C4-2B (cell line): ENCODE results near the gene SEMA5A.

Experiments used
- ZFX ChIP-seq: fragments of 450-650 bp; IDR thresholded peaks from 2 replicates; pipeline ENCODE4 v1.6.1; 2017
- TF ChIP-seq, protein P1 (sequence below): fragments of 450-650 bp; conservative IDR thresholded peaks from 2 replicates; pipeline ENCODE4 v1.5.1; 2017; ENCODE audit warnings: mild to moderate bottlenecking

DNA sequence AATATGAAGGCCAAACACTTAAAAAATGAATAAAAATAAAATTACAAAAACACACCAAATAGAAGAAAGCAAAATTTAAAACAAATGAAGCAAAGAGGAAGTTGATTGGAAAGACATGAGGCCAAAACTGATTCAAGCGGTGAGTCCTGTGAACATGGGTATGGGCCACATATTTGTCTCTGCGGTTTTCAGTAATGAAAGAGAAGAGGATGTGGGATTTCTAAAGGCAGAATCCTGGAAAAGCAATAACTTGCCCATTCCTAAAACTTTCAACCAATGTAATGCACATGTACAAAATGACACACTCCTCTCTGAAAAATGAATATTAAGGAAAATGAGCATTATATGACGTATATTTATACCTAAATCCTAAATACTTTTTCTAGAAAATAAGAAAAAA is 263.7 kb downstream of the SEMA5A start:
- TF ChIP-seq, protein P1, sequence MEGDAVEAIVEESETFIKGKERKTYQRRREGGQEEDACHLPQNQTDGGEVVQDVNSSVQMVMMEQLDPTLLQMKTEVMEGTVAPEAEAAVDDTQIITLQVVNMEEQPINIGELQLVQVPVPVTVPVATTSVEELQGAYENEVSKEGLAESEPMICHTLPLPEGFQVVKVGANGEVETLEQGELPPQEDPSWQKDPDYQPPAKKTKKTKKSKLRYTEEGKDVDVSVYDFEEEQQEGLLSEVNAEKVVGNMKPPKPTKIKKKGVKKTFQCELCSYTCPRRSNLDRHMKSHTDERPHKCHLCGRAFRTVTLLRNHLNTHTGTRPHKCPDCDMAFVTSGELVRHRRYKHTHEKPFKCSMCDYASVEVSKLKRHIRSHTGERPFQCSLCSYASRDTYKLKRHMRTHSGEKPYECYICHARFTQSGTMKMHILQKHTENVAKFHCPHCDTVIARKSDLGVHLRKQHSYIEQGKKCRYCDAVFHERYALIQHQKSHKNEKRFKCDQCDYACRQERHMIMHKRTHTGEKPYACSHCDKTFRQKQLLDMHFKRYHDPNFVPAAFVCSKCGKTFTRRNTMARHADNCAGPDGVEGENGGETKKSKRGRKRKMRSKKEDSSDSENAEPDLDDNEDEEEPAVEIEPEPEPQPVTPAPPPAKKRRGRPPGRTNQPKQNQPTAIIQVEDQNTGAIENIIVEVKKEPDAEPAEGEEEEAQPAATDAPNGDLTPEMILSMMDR = no peak
- no peak for TF ChIP-seq ZFX
